Transverse colon (tissue), 3 donors: ENCODE results near the gene TMC2.

Source experiments
- POLR2A ChIP-seq: fragments of 450-650 bp; IDR thresholded peaks from one replicate; pipeline ENCODE4 v1.6.1; 2016; ENCODE audit warnings: antibody characterized with exemption, mild to moderate bottlenecking, moderate library complexity
- POLR2AphosphoS5 ChIP-seq, 3 donors: sonication (generic); formaldehyde crosslinking; IDR thresholded peaks; one replicate each; pipeline ENCODE4 v1.6.1; 2016; ENCODE audit warnings: antibody characterized with exemption in 3 of 3

GRCh38 chr20:2690213-2690612, 153.8 kb downstream of the TMC2 start:
- TF ChIP-seq POLR2A, result no peak
- no peak for TF ChIP-seq POLR2AphosphoS5 (IDR thresholded peaks at IDR 0.05)
